CD4-positive, alpha-beta T cell treated with Interleukin-4 for 4 hours (primary cell): ENCODE measurements around the gene CATSPERZ.

Source experiments
- DNase-seq: peaks from one replicate; pipeline ENCODE4 v3.0.0-alpha.2; 2020

The CATSPERZ gene

DNA sequence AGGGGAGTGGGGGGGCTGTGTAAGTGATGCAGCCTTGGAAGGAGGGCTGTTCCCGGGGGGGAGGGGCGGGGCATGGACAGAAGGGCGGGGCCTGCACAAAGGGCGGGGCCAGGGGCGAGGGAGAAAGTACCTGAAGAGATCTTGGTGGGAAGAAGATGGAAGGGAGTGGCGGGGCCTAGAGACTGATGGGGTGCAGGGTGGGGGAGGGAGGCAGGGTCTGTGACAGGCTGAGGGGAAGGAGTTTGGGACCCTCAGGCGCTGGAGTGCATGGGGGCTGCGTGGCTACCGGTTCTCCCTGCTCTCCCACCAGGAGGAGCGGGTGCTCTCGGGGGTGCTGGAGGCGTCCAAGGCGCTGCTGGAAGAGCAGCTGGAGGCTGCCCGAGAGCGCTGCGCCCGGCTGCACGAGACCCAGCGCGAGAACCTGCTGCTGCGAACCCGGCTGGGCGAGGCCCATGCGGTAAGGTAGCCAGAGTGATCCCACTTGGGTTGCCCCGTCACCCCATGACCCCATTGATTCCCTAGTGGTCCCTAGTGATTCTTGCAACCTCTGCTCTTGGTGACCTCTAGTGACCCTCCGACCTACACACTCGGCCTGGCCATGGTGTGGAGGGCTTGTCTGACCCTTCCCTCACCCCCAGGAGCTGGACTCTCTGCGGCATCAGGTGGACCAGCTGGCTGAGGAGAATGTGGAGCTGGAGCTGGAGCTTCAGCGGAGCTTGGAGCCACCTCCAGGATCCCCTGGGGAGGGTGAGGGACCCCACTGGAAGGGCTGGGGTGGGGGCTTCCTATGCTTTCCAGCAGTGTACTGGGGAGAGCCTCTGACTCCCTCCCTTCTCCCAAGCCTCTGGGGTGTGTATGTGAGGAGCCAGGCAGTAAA is 42.9 kb downstream of the CATSPERZ start:
- no peak for DNase-seq

DNA sequence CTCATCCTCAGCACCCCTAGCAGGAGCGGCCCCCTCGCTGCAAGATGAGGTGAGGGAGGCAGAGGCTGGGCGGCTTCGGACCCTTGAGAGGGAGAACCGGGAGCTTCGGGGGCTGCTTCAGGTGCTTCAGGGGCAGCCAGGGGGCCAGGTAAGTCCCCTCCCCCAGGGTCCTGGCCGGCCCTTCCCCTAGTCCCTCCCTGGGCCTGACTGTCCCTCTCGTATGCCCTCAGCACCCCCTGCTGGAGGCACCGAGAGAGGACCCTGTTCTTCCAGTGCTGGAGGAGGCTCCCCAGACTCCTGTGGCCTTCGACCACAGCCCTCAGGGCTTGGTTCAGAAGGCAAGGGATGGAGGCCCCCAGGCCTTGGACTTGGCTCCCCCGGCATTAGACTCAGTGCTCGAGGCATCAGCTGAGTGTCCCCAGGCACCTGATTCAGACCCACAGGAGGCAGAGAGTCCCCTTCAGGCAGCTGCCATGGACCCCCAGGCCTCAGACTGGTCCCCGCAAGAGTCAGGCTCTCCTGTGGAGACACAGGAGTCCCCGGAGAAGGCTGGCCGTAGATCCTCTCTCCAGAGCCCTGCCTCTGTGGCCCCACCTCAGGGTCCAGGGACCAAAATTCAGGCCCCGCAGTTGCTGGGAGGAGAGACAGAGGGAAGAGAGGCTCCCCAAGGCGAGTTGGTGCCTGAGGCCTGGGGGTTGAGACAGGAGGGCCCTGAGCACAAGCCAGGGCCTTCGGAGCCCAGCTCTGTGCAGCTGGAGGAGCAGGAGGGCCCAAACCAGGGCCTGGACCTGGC is 43.8 kb downstream of the CATSPERZ start:
- no peak for DNase-seq

DNA sequence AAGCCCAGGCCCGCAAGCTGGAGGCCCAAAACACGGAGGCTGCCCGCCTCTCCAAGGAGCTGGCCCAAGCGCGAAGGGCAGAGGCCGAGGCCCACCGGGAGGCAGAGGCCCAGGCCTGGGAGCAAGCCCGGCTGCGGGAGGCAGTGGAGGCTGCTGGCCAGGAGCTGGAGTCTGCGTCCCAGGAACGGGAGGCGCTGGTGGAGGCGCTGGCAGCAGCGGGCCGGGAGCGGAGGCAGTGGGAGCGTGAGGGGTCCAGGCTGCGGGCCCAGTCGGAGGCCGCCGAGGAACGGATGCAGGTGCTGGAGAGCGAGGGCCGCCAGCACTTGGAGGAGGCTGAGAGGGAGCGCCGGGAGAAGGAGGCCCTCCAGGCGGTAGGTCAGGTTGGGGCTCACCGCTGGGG is 44.6 kb downstream of the CATSPERZ start:
- no peak for DNase-seq

GRCh38 chr11:64347193-64347867 is 47.2 kb downstream of the CATSPERZ start:
- DNase-seq, result no peak

GRCh38 chr11:64348383-64349024 is 48.3 kb downstream of the CATSPERZ start:
- no peak for DNase-seq

DNA sequence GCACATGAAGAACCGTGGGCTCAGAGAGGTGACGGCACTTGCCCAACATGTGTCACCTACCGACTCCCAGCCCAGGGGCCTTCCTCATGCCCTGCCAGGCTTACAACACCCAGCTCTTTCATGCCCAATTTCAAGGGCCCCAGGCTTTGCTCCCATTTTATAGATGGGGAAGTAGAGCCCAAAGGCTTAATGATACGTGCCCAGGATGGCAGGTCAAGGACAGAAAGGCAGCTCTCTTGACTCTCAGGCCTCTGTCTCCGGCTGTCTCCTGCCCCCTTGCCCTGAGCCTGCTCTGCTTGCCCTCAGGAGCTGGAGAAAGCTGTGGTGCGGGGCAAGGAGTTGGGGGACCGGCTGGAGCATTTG is 48.8 kb downstream of the CATSPERZ start:
- no peak for DNase-seq

DNA sequence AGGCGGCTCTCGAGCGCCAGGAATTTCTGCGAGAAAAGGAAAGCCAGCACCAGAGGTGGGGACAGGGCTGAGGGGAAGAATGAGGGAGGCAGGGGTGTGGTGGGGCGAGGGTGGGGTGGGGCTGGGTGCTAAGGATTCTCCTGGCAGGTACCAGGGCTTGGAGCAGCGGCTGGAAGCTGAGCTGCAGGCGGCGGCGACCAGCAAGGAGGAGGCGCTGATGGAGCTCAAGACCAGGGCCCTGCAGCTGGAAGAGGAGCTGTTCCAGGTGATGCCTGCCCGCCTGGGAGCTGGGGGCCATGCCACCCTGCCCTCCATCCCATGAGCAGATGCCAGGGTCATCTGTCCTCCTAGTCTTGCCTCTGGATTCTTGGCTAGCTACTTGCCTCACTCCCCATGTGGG is 49.2 kb downstream of the CATSPERZ start:
- DNase-seq, result no peak

DNA sequence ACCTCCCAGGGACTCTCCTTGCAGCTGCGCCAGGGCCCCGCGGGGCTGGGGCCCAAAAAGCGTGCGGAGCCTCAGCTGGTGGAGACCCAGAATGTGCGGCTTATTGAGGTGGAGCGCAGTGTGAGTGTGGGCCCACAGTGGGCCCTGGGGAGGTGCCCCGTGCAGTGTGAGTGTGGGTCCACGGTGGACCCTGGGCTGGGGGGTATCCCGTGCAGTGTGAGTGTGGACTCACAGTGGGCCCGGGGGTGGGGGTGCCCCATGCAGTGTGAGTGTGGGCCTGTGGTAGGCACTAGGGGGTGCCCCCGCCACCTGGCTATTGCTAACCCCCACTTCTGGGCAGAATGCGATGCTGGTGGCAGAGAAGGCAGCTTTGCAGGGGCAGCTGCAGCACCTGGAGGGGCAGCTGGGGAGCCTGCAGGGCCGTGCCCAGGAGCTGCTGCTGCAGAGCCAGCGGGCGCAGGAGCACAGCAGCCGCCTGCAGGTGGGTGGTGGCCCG is 51.0 kb downstream of the CATSPERZ start:
- no peak for DNase-seq

- no peak for DNase-seq
These were observed 52.2 kb downstream of the CATSPERZ start for GRCh38 chr11:64352099-64352994.

GRCh38 chr11:64352995-64353714 is 53.0 kb downstream of the CATSPERZ start:
- no peak for DNase-seq

GRCh38 chr11:64353715-64354506 is 53.8 kb downstream of the CATSPERZ start:
- no peak for DNase-seq
